Measurements from ENCODE around the gene LGR4.

GRCh38 chr11:27388869-27389268 lies 83.7 kb downstream of the LGR4 start:
- TF ChIP-seq GATA2 (IDR thresholded peaks at IDR 0.05; ENCODE audit: low read depth, low read length) (no peak), GATA3 (IDR thresholded peaks at IDR 0.05; ENCODE audit: low read depth, low read length) (no peak)
